A549 (cell line): Measurements from ENCODE around the gene ABI2.

Source experiments
- PHF8 ChIP-seq: fragments of 200-600 bp; sonication (generic); IDR thresholded peaks from 2 replicates; pipeline ENCODE4 v1.6.1; 2016; ENCODE audit warnings: low read depth, mild to moderate bottlenecking, antibody characterized with exemption, moderate library complexity, borderline replicate concordance
- TF ChIP-seq, protein P1 (sequence below): IDR thresholded peaks from 2 replicates; pipeline ENCODE4 v1.6.1; 2012

DNA sequence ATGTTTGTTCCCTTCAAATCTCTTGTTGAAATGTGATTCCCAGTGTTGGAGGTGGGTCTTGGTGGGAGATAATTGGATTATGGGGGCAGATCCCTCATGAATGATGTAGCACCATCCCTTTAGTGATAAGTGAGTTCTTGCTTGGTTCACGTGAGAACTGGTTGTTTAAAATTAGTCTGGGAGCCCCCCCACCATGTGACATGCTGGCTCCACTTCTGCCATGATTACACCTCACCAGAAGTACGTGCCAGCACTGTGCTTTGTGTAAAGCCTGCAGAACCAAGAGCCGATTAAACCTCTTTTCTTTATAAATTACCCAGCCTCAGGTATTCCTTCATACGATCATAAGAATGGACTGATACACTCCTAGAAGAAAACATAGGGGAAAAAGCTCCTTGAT, 10.1 kb downstream of the ABI2 start:
- TF ChIP-seq PHF8: no peak
- TF ChIP-seq, protein P1, sequence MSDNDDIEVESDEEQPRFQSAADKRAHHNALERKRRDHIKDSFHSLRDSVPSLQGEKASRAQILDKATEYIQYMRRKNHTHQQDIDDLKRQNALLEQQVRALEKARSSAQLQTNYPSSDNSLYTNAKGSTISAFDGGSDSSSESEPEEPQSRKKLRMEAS: no peak
